Measurements from ENCODE around the gene CACNG7. TPM values are rescaled to one million over a fixed set of nuclear protein-coding genes. Genes with fewer than 3 reads are reported as not detected.

The CACNG7 gene
- total and polyA plus RNA-seq, 4 donors = not detected

DNA sequence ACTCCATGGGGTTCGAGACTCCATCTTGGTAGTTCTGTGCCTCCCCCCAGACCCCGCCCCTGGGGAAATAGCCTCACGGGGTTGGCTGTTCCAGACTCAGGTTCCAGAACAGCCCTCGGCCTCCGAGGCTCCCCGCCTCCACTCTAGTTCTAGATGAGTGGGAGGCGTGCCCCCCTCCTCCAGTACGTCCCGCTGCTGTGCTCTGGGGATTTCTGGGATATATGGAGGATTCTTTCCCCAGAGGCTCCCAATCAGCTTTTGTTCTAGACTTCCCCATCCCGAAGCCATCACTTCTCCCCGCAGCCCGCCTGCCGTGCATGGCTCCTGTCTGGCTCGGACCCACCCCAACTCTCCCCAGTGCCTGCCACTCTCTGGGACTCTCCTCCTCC lies 1.9 kb upstream of the CACNG7 start (continued):
- TF ChIP-seq, protein P1, sequence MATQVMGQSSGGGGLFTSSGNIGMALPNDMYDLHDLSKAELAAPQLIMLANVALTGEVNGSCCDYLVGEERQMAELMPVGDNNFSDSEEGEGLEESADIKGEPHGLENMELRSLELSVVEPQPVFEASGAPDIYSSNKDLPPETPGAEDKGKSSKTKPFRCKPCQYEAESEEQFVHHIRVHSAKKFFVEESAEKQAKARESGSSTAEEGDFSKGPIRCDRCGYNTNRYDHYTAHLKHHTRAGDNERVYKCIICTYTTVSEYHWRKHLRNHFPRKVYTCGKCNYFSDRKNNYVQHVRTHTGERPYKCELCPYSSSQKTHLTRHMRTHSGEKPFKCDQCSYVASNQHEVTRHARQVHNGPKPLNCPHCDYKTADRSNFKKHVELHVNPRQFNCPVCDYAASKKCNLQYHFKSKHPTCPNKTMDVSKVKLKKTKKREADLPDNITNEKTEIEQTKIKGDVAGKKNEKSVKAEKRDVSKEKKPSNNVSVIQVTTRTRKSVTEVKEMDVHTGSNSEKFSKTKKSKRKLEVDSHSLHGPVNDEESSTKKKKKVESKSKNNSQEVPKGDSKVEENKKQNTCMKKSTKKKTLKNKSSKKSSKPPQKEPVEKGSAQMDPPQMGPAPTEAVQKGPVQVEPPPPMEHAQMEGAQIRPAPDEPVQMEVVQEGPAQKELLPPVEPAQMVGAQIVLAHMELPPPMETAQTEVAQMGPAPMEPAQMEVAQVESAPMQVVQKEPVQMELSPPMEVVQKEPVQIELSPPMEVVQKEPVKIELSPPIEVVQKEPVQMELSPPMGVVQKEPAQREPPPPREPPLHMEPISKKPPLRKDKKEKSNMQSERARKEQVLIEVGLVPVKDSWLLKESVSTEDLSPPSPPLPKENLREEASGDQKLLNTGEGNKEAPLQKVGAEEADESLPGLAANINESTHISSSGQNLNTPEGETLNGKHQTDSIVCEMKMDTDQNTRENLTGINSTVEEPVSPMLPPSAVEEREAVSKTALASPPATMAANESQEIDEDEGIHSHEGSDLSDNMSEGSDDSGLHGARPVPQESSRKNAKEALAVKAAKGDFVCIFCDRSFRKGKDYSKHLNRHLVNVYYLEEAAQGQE (IDR thresholded peaks at IDR 0.05) = no peak
- TF ChIP-seq RAD21 (IDR thresholded peaks at IDR 0.05) (no peak), TAF1 (conservative IDR thresholded peaks at IDR 0.05) (no peak), GABPA (IDR thresholded peaks at IDR 0.05 in 1 of 2, conservative IDR thresholded peaks at IDR 0.05 in 1 of 2) (no peak)

GRCh38 chr19:53907690-53908089 lies 1.4 kb upstream of the CACNG7 start:
- Histone ChIP-seq H3K36me3 (ENCODE audit: control insufficient read depth in 4 of 4, insufficient read depth in 3 of 4, low read depth in 1 of 4, low read length in 3 of 4) (no peaks in the 10 kb centered on the region), H3K9me3 (ENCODE audit: control insufficient read depth in 4 of 4, low read length in 3 of 4) (no peaks in the 10 kb centered on the region), H3K27me3 (ENCODE audit: control insufficient read depth in 4 of 4, insufficient read depth in 4 of 4, low read length in 3 of 4) (peaks cover 6 to 21% (median 9%) of the 10 kb centered on the region in 4 donors), H3K27ac (ENCODE audit: low read depth in 1 of 2, low read length in 2 of 2) (no peak overlapping the region), H3K4me1 (ENCODE audit: control insufficient read depth in 4 of 4, insufficient read depth in 4 of 4, low read length in 3 of 4) (no peaks in the 10 kb centered on the region), H3K4me3 (ENCODE audit: low read depth in 1 of 3, low read length in 3 of 3) (no peak overlapping the region), H3K9ac (ENCODE audit: low read depth in 1 of 2, low read length in 2 of 2) (no peak overlapping the region)
- WGBS = 19% methylated on average over 17 of the region's 17 CpGs
- TF ChIP-seq ZBTB33 (IDR thresholded peaks at IDR 0.05) (no peak), FOXA2 (IDR thresholded peaks at IDR 0.05) (no peak), RAD21 (IDR thresholded peaks at IDR 0.05) (no peak), YY1 (IDR thresholded peaks at IDR 0.05) (no peak), RXRA (IDR thresholded peaks at IDR 0.05) (no peak)
- TF ChIP-seq, protein P2, sequence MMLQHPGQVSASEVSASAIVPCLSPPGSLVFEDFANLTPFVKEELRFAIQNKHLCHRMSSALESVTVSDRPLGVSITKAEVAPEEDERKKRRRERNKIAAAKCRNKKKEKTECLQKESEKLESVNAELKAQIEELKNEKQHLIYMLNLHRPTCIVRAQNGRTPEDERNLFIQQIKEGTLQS (IDR thresholded peaks at IDR 0.05) = no peak
- DNase-seq (ENCODE audit: low spot score) = no peak

DNA sequence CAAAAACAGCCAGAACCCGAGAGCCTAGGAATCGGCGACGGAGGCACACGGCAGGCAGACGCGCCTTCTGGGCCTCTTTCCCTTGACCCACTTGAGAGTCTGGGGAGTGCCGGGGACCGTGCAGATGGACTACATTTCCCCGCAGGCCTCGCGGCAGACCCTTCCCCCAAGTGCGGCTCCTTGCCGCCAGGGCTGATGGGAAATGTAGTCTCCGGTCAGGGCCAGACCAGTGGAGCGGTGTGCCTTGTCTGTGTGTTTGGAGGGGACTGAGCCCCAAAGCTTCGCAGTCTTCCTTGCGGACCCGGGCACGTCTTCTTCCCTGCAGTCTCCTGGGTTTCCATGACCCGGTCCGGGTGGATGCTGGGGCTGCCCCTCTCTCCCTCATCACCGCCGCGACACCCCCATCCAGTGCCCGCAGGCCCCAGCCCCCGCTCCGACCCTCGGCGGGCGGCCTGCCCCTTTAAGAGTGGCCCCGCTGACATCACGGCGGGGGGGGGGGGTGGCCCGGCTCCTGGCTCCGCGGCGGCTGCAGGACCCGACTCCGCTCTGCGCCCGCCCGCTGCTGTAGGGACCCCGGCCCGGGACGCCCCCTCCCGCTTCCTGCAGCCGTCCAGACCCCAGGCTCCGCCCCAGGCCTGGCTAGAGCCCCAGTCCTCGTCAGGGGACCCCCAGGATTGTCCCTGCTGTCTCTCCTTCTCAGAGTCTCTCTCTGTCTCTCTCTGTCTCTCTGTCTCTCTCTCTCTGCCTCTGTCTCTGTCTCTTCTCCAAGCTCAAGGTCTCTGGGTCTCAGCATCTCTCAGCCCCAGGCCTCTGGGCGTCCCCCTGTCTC lies 758 bp upstream of the CACNG7 start:
- H3K27me3 ChIP-seq (ENCODE audit: control insufficient read depth in 4 of 4, insufficient read depth in 4 of 4, low read length in 3 of 4) = peaks cover 6 to 21% (median 9%) of the 10 kb centered on the region in 4 donors
- no peaks in the 10 kb centered on the region for H3K4me1 ChIP-seq (ENCODE audit: control insufficient read depth in 4 of 4, insufficient read depth in 4 of 4, low read length in 3 of 4)
- no peak overlapping the region for H3K27ac ChIP-seq (ENCODE audit: low read depth in 1 of 2, low read length in 2 of 2)
- H3K9me3 ChIP-seq (ENCODE audit: control insufficient read depth in 4 of 4, low read length in 3 of 4) = no peaks in the 10 kb centered on the region
- H3K36me3 ChIP-seq (ENCODE audit: control insufficient read depth in 4 of 4, insufficient read depth in 3 of 4, low read depth in 1 of 4, low read length in 3 of 4) = no peaks in the 10 kb centered on the region
- DNase-seq (ENCODE audit: low spot score) = peak; percentile 39
- WGBS = 6% methylated on average over 51 of the region's 51 CpGs
- no peak overlapping the region for H3K9ac ChIP-seq (ENCODE audit: low read depth in 1 of 2, low read length in 2 of 2)
- H3K4me3 ChIP-seq (ENCODE audit: low read depth in 1 of 3, low read length in 3 of 3) = no peak overlapping the region
- TF ChIP-seq, protein P2 (IDR thresholded peaks at IDR 0.05) = no peak
- TF ChIP-seq HNF4A (conservative IDR thresholded peaks at IDR 0.05) = no peak
- no peak for TF ChIP-seq EGR1 (IDR thresholded peaks at IDR 0.05; ENCODE audit: low read depth in 2 of 2)
- TF ChIP-seq, protein P1 (IDR thresholded peaks at IDR 0.05) = no peak
- no peak for TF ChIP-seq NR2F2 (IDR thresholded peaks at IDR 0.05)
- TF ChIP-seq HNF4G (IDR thresholded peaks at IDR 0.05) = no peak
- no peak for TF ChIP-seq ZBTB33 (IDR thresholded peaks at IDR 0.05)
- TF ChIP-seq FOXA1 (IDR thresholded peaks at IDR 0.05) = no peak
- TF ChIP-seq JUND (IDR thresholded peaks at IDR 0.05) = no peak
- no peak for TF ChIP-seq FOXA2 (IDR thresholded peaks at IDR 0.05)
- no peak for TF ChIP-seq YY1 (IDR thresholded peaks at IDR 0.05)
